ENCODE measurements around the gene MROH7. TPM values are rescaled to one million over a fixed set of nuclear protein-coding genes. Genes with fewer than 3 reads are reported as not detected.

Gene MROH7
- total RNA-seq, 1 donor from 2014 or later = not detected

DNA sequence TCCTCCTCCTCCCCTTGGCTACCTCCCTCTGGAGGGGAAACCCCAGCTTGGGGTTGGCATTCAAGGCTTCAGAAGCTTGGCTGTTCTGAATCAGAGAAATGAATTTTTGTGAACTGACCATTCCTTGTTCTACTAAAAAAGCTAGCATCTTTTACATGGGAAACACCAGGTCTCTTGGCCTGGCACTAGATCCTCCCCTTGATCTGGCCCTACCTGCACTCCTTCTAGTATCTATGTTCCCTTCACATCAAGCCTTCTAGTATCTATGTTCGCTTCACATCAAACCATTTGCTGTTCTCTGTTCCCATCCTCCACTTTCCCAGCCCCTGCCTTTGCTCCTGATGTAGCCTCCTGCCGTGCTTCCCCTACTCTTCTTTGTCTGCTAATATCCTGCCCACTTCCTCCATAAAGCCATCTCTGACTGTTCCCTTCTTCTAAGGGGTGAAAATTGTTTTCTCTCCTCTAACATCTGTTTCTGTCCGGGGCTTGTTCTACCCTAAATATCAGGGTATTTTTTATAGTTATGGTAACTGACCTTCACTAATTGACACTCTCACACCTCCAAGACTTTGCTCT lies 44.0 kb upstream of the MROH7 start:
- intact Hi-C loops (cut with micrococcal nuclease) = no loop called here
- Mint-ChIP-seq H3K4me3 (no peak overlapping the region), H3K27me3 (no peaks in the 10 kb centered on the region), H3K4me1 (no peaks in the 10 kb centered on the region), H3K27ac (no peak overlapping the region), H3K36me3 (ENCODE audit: low read depth) (no peaks in the 10 kb centered on the region), H3K9me3 (no peaks in the 10 kb centered on the region)
- DNase-seq (no peak), ATAC-seq (ENCODE audit: low read depth) (no peak)
- TF ChIP-seq, protein P1, sequence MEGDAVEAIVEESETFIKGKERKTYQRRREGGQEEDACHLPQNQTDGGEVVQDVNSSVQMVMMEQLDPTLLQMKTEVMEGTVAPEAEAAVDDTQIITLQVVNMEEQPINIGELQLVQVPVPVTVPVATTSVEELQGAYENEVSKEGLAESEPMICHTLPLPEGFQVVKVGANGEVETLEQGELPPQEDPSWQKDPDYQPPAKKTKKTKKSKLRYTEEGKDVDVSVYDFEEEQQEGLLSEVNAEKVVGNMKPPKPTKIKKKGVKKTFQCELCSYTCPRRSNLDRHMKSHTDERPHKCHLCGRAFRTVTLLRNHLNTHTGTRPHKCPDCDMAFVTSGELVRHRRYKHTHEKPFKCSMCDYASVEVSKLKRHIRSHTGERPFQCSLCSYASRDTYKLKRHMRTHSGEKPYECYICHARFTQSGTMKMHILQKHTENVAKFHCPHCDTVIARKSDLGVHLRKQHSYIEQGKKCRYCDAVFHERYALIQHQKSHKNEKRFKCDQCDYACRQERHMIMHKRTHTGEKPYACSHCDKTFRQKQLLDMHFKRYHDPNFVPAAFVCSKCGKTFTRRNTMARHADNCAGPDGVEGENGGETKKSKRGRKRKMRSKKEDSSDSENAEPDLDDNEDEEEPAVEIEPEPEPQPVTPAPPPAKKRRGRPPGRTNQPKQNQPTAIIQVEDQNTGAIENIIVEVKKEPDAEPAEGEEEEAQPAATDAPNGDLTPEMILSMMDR (IDR thresholded peaks at IDR 0.05) = no peak
- ChIA-PET CTCF (no interaction called here), POLR2A (no interaction called here)

DNA sequence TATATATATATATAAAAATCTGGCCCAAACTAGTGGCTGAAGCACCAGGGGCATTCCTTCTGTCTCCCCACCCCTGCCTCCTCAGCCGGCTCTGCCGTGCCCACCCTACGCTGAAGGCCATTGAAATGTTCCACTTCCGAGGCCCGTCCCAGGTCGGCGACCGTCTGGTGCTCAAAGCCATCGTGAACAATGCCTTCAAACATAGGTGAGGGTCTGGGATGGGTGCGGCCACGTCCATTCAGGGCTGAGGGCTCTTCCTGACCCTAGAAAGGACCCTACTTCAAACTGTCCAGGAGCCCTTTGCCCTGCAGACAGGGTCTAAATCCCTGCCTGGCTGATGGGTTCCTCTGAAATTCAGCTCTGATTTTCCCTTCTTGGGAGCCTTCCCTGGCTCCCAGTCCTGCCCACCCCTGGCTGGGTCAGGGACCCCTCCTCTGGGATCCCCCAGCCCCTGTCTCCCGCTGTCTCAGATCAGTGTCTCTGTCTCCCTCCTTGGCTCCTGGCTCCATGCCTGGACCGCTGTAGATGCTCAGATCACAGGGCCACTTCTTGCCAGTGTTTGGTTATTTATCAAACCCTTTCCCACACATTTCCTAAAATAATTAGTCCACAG lies 42.3 kb upstream of the MROH7 start:
- Mint-ChIP-seq H3K4me3 (no peak overlapping the region), H3K36me3 (ENCODE audit: low read depth) (no peaks in the 10 kb centered on the region), H3K27ac (no peak overlapping the region), H3K27me3 (no peaks in the 10 kb centered on the region), H3K9me3 (no peaks in the 10 kb centered on the region), H3K4me1 (no peaks in the 10 kb centered on the region)
- no peak for ATAC-seq (ENCODE audit: low read depth)
- POLR2A ChIA-PET = no interaction called here
- CTCF ChIA-PET = no interaction called here
- intact Hi-C loops (cut with micrococcal nuclease) = no loop called here
- TF ChIP-seq, protein P1 (IDR thresholded peaks at IDR 0.05) = no peak
- no peak for DNase-seq

DNA sequence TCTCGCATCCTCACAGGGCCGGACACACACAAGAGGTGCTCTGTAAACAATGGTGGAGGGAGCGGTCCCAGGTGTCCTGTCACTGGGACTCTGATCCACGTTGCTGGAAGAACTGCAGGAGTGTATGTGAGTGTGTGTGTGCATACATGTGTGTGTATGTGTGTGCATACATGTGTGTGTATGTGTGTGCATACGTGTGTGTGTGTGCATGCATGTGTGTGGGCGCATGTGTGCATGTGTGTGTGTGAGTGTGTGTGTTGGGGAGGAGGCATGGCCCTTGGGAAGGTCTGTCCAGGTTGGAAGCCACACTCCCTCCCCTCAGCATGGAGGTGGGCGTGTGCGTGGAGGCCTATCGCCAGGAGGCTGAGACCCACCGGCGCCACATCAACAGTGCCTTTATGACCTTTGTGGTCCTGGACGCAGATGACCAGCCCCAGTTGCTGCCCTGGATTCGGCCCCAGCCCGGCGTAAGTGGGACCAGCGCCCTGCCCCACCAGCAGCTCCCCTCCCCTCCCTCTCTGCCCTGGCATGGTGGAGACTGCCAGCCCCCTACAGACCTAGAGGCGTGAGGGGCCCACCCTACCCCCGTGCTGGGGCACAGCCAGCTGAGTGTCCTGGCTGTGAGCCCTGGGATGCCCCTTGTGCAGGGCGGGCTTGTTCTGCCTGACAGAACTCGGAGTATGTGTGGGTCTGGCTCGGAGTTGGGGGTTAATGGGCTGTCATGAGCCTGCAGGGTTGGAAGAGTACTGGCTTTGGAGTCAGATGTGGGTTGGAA lies 40.5 kb upstream of the MROH7 start:
- ChIA-PET POLR2A (no interaction called here), CTCF (no interaction called here)
- ATAC-seq (ENCODE audit: low read depth) = no peak
- no peak overlapping the region for H3K27ac Mint-ChIP-seq
- no peaks in the 10 kb centered on the region for H3K36me3 Mint-ChIP-seq (ENCODE audit: low read depth)
- DNase-seq = no peak
- H3K9me3 Mint-ChIP-seq = no peaks in the 10 kb centered on the region
- no peaks in the 10 kb centered on the region for H3K27me3 Mint-ChIP-seq
- TF ChIP-seq, protein P1 (IDR thresholded peaks at IDR 0.05) = no peak
- intact Hi-C loops (cut with micrococcal nuclease) = no loop called here
- H3K4me1 Mint-ChIP-seq = peaks cover 3% of the 10 kb centered on the region
- H3K4me3 Mint-ChIP-seq = no peak overlapping the region

- H3K4me1 Mint-ChIP-seq = peaks cover 3% of the 10 kb centered on the region
- intact Hi-C loops (cut with micrococcal nuclease) = no loop called here
- CTCF ChIA-PET = no interaction called here
- POLR2A ChIA-PET = no interaction called here
- no peak overlapping the region for H3K4me3 Mint-ChIP-seq
- no peaks in the 10 kb centered on the region for H3K36me3 Mint-ChIP-seq (ENCODE audit: low read depth)
- H3K27ac Mint-ChIP-seq = no peak overlapping the region
- DNase-seq (no peak), ATAC-seq (ENCODE audit: low read depth) (no peak)
- no peaks in the 10 kb centered on the region for H3K27me3 Mint-ChIP-seq
- no peaks in the 10 kb centered on the region for H3K9me3 Mint-ChIP-seq
- TF ChIP-seq, protein P1 (IDR thresholded peaks at IDR 0.05) = no peak
Observed at GRCh38 chr1:54601730-54602129, 39.9 kb upstream of the MROH7 start.

DNA sequence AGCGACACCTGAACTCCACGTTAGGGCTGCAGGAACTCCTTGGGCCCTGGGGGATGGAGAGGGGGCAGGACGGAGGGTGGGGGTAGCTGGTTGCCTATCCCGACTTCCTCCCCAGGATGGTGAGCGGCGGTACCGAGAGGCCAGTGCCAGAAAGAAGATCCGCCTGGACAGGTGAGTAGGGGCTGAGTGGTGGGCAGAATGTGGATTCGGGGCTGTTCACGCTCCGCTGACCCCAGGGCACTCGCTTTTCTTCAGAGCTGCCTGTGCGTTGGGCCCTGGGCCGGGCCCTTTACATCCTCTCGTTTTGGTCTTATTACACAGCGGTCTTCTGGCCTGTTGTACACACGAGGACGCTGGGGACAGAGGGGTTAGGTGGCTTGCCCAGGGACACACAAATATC lies 39.0 kb upstream of the MROH7 start:
- TF ChIP-seq, protein P1 (IDR thresholded peaks at IDR 0.05) = no peak
- DNase-seq (no peak), ATAC-seq (ENCODE audit: low read depth) (no peak)
- intact Hi-C loops (cut with micrococcal nuclease) = no loop called here
- Mint-ChIP-seq H3K4me3 (no peak overlapping the region), H3K27ac (no peak overlapping the region), H3K4me1 (peaks cover 3% of the 10 kb centered on the region), H3K27me3 (no peaks in the 10 kb centered on the region), H3K9me3 (no peaks in the 10 kb centered on the region), H3K36me3 (ENCODE audit: low read depth) (no peaks in the 10 kb centered on the region)
- ChIA-PET POLR2A (no interaction called here), CTCF (no interaction called here)

All from activated B cell treated with CpG ODN at 0.5 μM for 24 hours (primary cell).